Upper lobe of right lung (tissue), 1 donor: ENCODE results near the gene FHIT. TPM values are rescaled to one million over a fixed set of nuclear protein-coding genes. Genes with fewer than 3 reads are reported as not detected.

Source experiments
- ATAC-seq: fragments of 200-7000 bp; cut with Tn5 transposase; one replicate; pipeline ENCODE4 v1.9.1; 2020; ENCODE audit warnings: mild to moderate bottlenecking, moderate library complexity
- DNase-seq: peaks from one replicate; pipeline ENCODE4 v3.0.0-alpha.2; 2020
- H3K27ac ChIP-seq: fragments of 200-600 bp; one replicate; pipeline ENCODE4 v1.8.0; 2022
- H3K27me3 ChIP-seq: fragments of 200-600 bp; one replicate; pipeline ENCODE4 v1.8.0; 2022; ENCODE audit warnings: mild to moderate bottlenecking
- H3K36me3 ChIP-seq: fragments of 200-600 bp; one replicate; pipeline ENCODE4 v1.8.0; 2022
- H3K4me1 ChIP-seq: fragments of 200-600 bp; one replicate; pipeline ENCODE4 v1.8.0; 2022
- H3K4me3 ChIP-seq: fragments of 200-600 bp; one replicate; pipeline ENCODE4 v1.8.0; 2022; ENCODE audit warnings: mild to moderate bottlenecking
- H3K9me3 ChIP-seq: fragments of 200-600 bp; one replicate; pipeline ENCODE4 v1.8.0; 2022
- intact Hi-C: fragments of 100-400 bp; cut with DNase I; formaldehyde crosslinking; loops from one replicate; pipeline ENCODE4 v1.11.0; 2022
- total RNA-seq: library from RNA; stranded (reverse); fragmentation: NEBNext Ultra II Directional; extraction: Animal tissue kit (Norgen Biotek cat#: 25700); gene quantifications from one replicate; pipeline ENCODE4 v1.2.1, GENCODE V29; 2021
- TF ChIP-seq, protein P1 (sequence below): fragments of 200-600 bp; IDR thresholded peaks from one replicate; pipeline ENCODE4 v1.8.0; 2022; ENCODE audit warnings: antibody characterized with exemption
- donor health status: DM: no; HTN: yes; CAD: no; lungs with severe emphysema.

The FHIT gene
- total RNA-seq, 1 donor from 2014 or later: 9.6 TPM

- Histone ChIP-seq H3K36me3 (no peaks in the 10 kb centered on the region), H3K4me1 (no peaks in the 10 kb centered on the region), H3K27me3 (no peaks in the 10 kb centered on the region), H3K4me3 (no peak overlapping the region), H3K27ac (no peak overlapping the region), H3K9me3 (no peaks in the 10 kb centered on the region)
- DNase-seq: no peak
- intact Hi-C loops: no loop called here
- TF ChIP-seq, protein P1, sequence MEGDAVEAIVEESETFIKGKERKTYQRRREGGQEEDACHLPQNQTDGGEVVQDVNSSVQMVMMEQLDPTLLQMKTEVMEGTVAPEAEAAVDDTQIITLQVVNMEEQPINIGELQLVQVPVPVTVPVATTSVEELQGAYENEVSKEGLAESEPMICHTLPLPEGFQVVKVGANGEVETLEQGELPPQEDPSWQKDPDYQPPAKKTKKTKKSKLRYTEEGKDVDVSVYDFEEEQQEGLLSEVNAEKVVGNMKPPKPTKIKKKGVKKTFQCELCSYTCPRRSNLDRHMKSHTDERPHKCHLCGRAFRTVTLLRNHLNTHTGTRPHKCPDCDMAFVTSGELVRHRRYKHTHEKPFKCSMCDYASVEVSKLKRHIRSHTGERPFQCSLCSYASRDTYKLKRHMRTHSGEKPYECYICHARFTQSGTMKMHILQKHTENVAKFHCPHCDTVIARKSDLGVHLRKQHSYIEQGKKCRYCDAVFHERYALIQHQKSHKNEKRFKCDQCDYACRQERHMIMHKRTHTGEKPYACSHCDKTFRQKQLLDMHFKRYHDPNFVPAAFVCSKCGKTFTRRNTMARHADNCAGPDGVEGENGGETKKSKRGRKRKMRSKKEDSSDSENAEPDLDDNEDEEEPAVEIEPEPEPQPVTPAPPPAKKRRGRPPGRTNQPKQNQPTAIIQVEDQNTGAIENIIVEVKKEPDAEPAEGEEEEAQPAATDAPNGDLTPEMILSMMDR: no peak
- ATAC-seq: no peak
These were observed 1418.5 kb downstream of the FHIT start for GRCh38 chr3:59832702-59833101.

DNA sequence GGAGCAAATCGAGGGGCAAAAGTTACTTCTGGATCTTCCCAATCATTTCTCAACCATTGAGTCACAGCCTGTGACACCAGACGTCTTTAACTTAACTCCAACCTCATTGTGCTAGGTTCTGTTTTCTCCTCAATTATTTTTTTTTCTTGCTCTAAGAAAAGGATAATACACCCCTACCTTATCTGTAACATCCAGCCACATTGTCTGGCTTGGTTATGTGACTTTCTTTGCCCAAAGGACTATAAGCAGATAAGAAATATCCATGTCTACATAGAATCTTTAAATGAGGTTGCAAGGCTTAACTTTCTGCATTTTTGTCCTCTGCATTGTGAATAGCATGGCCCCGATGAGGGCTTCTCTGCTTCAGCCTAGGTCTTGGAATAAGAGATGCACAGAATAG, 1419.0 kb downstream of the FHIT start:
- Histone ChIP-seq H3K27me3 (no peaks in the 10 kb centered on the region), H3K27ac (no peak overlapping the region), H3K4me3 (no peak overlapping the region), H3K9me3 (no peaks in the 10 kb centered on the region), H3K4me1 (no peaks in the 10 kb centered on the region), H3K36me3 (no peaks in the 10 kb centered on the region)
- ATAC-seq (no peak), DNase-seq (no peak)
- TF ChIP-seq, protein P1: no peak
- intact Hi-C loops: no loop called here

DNA sequence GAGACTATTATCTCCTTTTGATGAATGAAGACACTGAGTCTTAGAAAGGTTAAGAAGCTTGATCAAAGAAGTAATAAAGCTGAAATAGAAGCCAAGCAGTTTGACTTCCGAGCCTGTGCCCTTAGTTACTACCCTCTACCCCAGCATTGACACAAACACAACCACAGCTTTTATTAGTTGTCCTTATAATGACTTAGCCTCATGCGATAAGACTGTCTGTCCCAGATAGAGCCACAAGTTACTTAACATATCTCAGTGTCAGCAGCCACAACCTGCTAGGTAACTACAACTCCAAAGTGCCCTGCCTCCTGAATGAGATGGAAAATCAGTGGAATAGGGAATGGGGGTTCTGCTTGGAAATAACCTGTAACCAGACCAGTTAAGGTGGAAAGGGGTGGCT, 1419.9 kb downstream of the FHIT start:
- Histone ChIP-seq H3K9me3 (no peaks in the 10 kb centered on the region), H3K4me3 (no peak overlapping the region), H3K27ac (no peak overlapping the region), H3K4me1 (no peaks in the 10 kb centered on the region), H3K36me3 (no peaks in the 10 kb centered on the region), H3K27me3 (no peaks in the 10 kb centered on the region)
- intact Hi-C loops: no loop called here
- DNase-seq (no peak), ATAC-seq (no peak)
- TF ChIP-seq, protein P1: no peak

DNA sequence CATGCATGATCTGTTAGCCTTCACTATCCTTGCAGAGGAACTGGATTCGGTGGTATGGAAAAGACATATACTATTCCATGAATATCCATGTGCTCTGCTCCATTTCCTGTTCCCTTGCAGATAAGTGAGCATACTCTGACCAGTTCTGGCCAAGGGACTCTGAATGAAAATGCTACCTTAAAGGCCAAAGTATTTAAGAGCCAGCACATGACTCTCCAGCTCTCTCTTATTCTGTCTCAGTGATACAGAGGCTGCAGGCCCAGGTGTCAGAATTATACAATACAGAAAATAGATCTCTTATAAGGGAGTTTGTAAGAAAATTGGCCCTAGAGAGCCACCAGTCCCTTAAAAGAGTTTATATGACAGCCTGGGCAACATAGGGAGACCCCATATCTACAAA, 1421.7 kb downstream of the FHIT start:
- ATAC-seq: no peak

GRCh38 chr3:59824876-59825275, 1426.4 kb downstream of the FHIT start:
- no peak for DNase-seq
- no peak overlapping the region for H3K4me3 ChIP-seq
- ATAC-seq: no peak
- H3K36me3 ChIP-seq: no peaks in the 10 kb centered on the region
- H3K4me1 ChIP-seq: no peaks in the 10 kb centered on the region
- no peaks in the 10 kb centered on the region for H3K9me3 ChIP-seq
- no peaks in the 10 kb centered on the region for H3K27me3 ChIP-seq
- TF ChIP-seq, protein P1: no peak
- intact Hi-C loops: no loop called here
- no peak overlapping the region for H3K27ac ChIP-seq

More for the DNA sequence above, 1421.7 kb downstream of the FHIT start:
- H3K4me1 ChIP-seq: no peaks in the 10 kb centered on the region
- no peak overlapping the region for H3K27ac ChIP-seq
- no peaks in the 10 kb centered on the region for H3K36me3 ChIP-seq
- intact Hi-C loops: no loop called here
- TF ChIP-seq, protein P1: no peak
- H3K27me3 ChIP-seq: no peaks in the 10 kb centered on the region
- no peak overlapping the region for H3K4me3 ChIP-seq
- no peaks in the 10 kb centered on the region for H3K9me3 ChIP-seq
- DNase-seq: no peak

DNA sequence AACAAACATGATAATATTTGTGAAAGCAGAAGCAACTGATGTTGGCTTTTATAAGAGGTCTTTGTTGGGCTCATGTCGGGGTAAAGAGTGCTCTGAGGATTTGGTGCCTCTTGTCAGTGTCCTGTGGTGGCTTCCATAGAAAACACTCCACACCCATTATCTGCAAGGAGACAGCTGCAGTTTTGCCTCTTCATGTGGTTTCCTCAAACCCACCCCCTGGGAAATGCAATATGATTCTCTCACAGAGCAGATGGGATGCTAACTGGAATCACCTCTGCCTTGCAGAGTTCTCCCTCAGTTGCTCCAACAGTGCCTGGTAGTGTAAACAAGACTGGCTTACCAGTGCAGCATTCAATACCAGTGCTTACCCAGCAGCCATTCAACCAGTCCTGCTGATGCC, 1430.0 kb downstream of the FHIT start:
- TF ChIP-seq, protein P1: no peak
- intact Hi-C loops: no loop called here
- Histone ChIP-seq H3K4me3 (no peak overlapping the region), H3K9me3 (no peaks in the 10 kb centered on the region), H3K4me1 (peaks cover 9% of the 10 kb centered on the region), H3K36me3 (no peaks in the 10 kb centered on the region), H3K27me3 (no peaks in the 10 kb centered on the region), H3K27ac (no peak overlapping the region)
- no peak for ATAC-seq
- no peak for DNase-seq
